GM10248 (cell line): ENCODE measurements around the gene ARHGAP31.

Experiments used
- CTCF ChIA-PET: fragments of 300-600 bp; sonication (Branson Sonifier 250); formaldehyde crosslinking; extraction: SDS; loops from one replicate; lab custom pipeline; 2021; ENCODE audit warnings: antibody characterized with exemption; lab: Yijun Ruan, JAX
- POLR2A ChIA-PET: fragments of 350-650 bp; sonication (Branson Sonifier 250); formaldehyde crosslinking; extraction: SDS; loops from one replicate; lab custom pipeline; 2020; ENCODE audit warnings: antibody characterized with exemption; lab: Yijun Ruan, JAX
- DNase-seq: peaks from one replicate; pipeline ENCODE4 v3.0.0; 2012; ENCODE audit errors: extremely low spot score
- TF ChIP-seq, protein P1 (sequence below): IDR thresholded peaks from 2 replicates; pipeline ENCODE4 v1.5.1; 2012; ENCODE audit warnings: mild to moderate bottlenecking, low read depth; ENCODE audit errors: extremely low read depth, missing control alignments, control extremely low read depth

The ARHGAP31 gene

DNA sequence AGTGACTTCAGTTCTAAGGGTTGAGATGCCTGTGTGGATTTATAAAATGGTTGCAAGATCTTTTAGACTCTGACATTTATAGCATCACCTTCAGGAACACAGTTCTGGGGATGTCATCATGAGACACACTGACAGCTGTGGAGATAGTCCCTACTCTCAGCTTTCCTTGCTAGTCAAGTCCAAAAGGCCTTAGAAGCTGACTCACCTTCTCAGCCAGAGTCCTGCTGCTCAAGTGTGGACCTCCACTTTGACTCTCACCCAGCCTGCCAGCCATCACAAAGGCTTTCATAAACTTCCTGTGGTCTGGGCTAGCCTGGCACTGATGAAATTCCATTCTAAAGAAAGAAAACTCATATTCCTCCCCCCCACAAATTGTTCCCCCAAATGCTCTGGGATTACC lies 124.5 kb downstream of the ARHGAP31 start:
- TF ChIP-seq, protein P1, sequence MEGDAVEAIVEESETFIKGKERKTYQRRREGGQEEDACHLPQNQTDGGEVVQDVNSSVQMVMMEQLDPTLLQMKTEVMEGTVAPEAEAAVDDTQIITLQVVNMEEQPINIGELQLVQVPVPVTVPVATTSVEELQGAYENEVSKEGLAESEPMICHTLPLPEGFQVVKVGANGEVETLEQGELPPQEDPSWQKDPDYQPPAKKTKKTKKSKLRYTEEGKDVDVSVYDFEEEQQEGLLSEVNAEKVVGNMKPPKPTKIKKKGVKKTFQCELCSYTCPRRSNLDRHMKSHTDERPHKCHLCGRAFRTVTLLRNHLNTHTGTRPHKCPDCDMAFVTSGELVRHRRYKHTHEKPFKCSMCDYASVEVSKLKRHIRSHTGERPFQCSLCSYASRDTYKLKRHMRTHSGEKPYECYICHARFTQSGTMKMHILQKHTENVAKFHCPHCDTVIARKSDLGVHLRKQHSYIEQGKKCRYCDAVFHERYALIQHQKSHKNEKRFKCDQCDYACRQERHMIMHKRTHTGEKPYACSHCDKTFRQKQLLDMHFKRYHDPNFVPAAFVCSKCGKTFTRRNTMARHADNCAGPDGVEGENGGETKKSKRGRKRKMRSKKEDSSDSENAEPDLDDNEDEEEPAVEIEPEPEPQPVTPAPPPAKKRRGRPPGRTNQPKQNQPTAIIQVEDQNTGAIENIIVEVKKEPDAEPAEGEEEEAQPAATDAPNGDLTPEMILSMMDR = no peak
- DNase-seq = no peak
- POLR2A ChIA-PET = no interaction called here
- CTCF ChIA-PET = interaction anchor here (1.4 kb wide), 1 partner anchor 29 kb away, joined by 4 read pairs; no protein-coding TSS in a partner anchor

DNA sequence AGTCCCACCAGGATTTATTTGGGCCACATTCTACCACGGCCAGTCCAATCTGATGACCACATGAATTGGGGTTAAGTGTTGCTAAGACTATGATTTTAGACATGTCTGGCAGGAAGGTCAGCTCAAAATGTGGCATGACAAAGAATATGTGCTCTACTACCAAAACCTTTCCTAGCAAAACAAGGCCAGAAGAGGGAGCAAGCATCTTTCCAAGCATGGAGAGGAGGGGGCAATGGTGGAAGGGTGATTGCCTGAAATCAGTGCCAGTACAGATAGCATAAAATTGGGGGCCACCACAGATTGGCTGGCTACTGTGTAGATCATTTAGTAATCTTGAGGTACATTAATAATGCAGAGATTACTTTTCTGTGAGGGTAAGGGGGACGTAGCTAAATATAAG lies 126.0 kb downstream of the ARHGAP31 start:
- CTCF ChIA-PET = interaction anchor here (1.1 kb wide), 1 partner anchor 261 kb away, joined by 3 read pairs; no protein-coding TSS in a partner anchor
- no peak for DNase-seq
- TF ChIP-seq, protein P1 = no peak
- POLR2A ChIA-PET = no interaction called here

DNA sequence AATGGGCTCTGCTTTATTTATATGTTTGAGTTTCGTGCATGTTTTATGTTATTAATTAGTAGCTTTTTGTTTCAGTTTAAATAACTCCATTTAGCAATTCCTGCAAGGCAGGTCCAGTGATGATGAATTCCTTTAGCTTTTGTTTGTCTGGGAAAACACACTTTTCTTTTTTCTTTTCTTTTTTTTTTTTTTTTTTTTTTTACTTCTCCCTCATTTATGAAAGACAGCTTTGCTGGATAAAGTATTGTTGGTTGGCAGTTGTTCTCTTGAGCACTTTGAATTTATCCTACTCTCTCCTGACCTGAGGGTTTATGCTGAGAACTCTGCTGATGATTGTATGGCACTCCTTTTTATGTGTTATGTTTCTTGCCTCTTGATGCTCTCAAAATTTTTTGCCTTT lies 133.5 kb downstream of the ARHGAP31 start:
- ChIA-PET POLR2A (no interaction called here), CTCF (interaction anchor here (0.8 to 1.2 kb wide), 3 partner anchors 9 to 26 kb away, joined by 3 to 4 read pairs (median 3); no protein-coding TSS in a partner anchor)
- TF ChIP-seq, protein P1 = no peak
- no peak for DNase-seq

DNA sequence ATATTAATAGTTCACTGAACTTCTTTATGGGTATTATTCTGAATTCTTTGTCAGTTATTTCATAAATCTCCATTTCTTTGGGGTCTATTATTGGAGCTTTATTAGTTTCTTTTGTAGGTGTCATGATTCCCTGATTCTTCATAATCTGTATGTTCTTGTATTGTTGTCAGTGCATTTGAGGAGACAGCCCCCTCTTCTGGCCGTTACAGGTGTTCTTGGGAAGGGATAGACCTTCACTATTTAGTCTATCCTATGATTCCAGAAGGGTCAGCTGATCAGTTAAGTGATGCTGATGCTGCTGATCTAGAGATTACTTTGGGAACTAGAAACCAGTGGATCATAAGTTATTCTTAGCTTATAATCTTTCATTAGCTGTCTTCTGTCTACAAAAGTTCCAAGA lies 134.4 kb downstream of the ARHGAP31 start:
- ChIA-PET CTCF (interaction anchor here (1.2 kb wide), 1 partner anchor 8 kb away, joined by 3 read pairs; no protein-coding TSS in a partner anchor), POLR2A (no interaction called here)
- TF ChIP-seq, protein P1 = no peak
- no peak for DNase-seq

DNA sequence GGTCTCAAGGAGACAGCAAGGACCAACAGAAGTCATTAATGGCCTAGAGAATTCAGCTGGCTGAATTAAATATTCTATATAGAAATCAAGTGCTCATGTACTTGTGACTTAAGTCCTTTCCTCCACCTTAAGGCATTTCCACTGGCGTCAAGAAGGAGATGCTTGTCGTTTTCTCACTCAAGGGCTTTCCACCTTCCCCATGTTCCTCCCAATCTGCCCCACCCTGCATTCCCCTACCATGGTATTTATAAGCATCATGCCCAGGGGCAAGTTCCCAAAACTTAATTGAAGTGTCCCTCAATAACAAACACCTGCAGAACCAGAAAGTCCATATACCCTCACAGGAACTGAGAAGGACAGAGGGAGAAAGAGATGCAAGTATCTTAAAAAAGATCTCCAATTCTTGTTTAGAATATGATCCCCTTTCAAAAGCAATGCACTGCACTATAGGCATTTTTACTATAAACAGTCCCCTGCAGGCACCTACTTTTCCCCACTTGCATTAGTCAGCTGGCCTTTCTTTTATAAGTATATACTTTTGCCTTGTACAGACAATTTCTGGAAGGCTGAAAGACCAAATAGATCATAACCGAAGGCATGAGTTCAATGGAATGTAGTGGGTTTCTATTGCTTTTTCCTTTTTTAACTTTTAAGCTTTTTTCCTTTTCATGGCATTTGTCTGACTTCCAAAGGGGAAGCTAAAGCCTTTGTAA lies 139.6 kb downstream of the ARHGAP31 start:
- ChIA-PET POLR2A (no interaction called here), CTCF (interaction anchor here (0.7 to 1.2 kb wide), 4 partner anchors 11 to 40 kb away, joined by 3 to 5 read pairs (median 3); no protein-coding TSS in a partner anchor)
- no peak for DNase-seq
- TF ChIP-seq, protein P1 = no peak

DNA sequence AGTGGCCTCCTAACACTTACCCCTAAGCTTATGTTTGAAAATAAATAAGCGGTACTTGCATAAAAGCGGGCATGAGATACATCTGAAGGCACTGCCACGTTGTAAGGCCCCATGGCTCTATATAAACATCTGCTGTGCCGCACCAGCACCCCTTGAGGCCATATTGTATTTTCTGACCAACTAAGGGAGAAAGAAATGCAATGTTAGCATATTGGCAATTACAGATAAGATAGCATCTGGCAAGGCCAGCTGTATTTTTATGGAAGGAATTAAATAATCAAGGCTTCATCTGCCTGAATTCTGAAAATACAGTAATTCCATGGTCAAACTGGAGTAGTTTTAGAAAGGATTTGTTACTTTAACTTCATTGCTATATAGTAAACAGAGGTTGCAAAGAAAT lies 140.5 kb downstream of the ARHGAP31 start:
- TF ChIP-seq, protein P1 = no peak
- ChIA-PET POLR2A (no interaction called here), CTCF (interaction anchor here (0.9 to 1.2 kb wide), 3 partner anchors 14 to 39 kb away, joined by 3 to 5 read pairs (median 3); no protein-coding TSS in a partner anchor)
- DNase-seq = no peak
